Right renal pelvis (tissue), 4 donors: Measurements from ENCODE around the gene MAGEB10. TPM values are rescaled to one million over a fixed set of nuclear protein-coding genes. Genes with fewer than 3 reads are reported as not detected.
"Not testable (repeated sequence)": the region's sequence is repeated elsewhere in the genome, so short reads cannot be mapped to it uniquely, and the experiment has no call there.

ENCODE experiments used
- DNase-seq, 4 donors: peaks; one replicate each; pipeline ENCODE4 v3.0.0-alpha.2; 2013; ENCODE audit warnings: low read depth in 4 of 4, low spot score in 3 of 4, missing footprints in 1 of 4
- polyA plus RNA-seq, 4 donors: library from polyadenylated mRNA; unstranded; fragments of 120-200 nt; gene quantifications; one replicate each; pipeline ENCODE4 v1.2.1, GENCODE V29; 2013; ENCODE audit not compliant: insufficient read length in 4 of 4

Gene MAGEB10
- polyA plus RNA-seq, result not detected

DNA sequence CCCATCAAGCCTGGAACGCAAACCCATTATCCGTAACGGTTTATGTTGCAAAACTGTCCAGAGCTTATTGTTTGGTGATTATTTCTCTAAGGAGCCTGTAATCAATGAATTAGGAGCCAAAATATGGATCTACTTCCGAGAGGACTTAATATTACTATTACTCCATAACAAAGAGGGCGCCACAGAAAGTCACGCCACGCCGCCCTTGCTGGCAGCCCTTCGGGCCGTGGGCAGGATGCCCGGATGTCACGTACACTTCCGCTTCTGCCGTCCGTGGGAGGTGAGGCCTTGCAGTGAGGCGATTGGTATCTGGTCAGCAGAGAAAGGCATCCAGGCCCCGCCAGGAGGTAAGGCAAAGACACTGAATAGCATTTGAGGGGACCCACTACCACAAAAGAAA is at the start of gene MAGEB10:
Gene MAGEB10, plus strand, starts transcription at position 301 of the 400 bp plus-strand sequence. CDS start 13,317 bp downstream, outside the sequence.
- DNase-seq, result no peak

DNA sequence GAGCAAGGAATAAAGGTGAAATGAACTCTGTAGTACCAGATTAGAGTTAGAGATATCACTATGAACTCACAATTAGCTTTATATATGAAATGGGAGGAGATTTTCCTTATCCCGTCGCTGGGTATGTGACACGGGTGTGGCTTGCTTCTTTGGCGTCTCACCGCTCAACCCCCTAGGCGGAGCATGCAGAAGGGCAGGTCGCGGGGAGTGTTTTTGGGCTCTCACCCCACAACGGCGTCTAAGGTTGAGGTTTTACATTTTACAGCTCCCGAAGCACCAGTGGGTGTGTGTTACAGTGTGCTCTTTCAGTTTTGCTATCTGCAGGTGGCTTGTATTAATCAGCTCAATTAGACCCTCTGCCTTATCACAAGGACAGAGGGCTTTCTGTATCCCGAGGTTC is 42.1 kb upstream of the MAGEB10 start:
- DNase-seq, result no peak

GRCh38 chrX:27767387-27767786 is 40.4 kb upstream of the MAGEB10 start:
- DNase-seq, result no peak

GRCh38 chrX:27775984-27776383 is 31.8 kb upstream of the MAGEB10 start:
- DNase-seq, result no peak

DNA sequence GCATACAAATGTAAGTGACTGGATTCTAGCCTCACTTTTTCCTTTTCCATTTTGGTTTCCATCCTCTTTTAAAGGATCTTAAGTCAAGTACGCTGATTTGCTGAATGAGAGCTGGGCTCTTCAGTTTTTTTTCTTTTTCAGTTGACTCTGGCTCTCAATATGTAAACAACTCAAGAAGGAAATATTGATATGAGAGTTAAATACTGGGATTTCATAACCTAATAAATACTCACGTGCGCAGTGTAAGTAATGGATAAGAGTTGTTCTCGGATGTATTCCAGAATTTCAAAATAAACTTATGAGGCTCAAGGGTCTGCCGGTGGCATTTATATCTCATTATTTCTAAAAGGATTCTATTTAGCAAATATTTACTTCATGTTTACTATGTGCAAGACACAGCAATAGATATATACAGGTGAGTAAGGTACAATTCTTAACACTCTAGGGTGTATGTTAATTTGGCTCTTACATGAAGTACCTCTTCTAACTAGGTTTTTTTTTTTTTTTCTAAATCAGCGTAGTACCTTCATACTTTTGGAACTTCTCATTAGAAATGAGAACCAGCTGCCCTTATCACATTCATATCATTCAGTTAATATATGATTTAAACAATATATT is 11.0 kb upstream of the MAGEB10 start:
- no peak for DNase-seq

DNA sequence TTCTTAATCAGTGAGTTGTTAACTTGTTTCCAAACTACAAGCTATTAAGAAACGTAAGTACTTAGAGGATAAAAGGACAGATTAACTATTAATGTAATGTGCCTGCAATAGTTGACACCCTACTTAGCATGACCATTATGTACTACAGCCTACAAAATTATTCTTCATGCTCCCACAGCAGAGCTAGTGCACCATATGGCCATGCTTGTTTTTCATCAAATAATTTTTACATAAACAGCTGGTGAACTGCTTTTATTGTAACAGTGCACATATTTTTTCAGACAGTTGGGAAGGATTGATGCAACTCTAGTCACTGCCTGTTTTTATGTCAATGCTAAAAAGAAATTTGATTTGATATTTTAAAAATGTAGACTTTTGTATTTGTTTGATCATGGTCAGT is 10.2 kb upstream of the MAGEB10 start:
- no peak for DNase-seq

- no peak for DNase-seq
Observed at GRCh38 chrX:27808226-27808625, 436 bp downstream of the MAGEB10 start.

DNA sequence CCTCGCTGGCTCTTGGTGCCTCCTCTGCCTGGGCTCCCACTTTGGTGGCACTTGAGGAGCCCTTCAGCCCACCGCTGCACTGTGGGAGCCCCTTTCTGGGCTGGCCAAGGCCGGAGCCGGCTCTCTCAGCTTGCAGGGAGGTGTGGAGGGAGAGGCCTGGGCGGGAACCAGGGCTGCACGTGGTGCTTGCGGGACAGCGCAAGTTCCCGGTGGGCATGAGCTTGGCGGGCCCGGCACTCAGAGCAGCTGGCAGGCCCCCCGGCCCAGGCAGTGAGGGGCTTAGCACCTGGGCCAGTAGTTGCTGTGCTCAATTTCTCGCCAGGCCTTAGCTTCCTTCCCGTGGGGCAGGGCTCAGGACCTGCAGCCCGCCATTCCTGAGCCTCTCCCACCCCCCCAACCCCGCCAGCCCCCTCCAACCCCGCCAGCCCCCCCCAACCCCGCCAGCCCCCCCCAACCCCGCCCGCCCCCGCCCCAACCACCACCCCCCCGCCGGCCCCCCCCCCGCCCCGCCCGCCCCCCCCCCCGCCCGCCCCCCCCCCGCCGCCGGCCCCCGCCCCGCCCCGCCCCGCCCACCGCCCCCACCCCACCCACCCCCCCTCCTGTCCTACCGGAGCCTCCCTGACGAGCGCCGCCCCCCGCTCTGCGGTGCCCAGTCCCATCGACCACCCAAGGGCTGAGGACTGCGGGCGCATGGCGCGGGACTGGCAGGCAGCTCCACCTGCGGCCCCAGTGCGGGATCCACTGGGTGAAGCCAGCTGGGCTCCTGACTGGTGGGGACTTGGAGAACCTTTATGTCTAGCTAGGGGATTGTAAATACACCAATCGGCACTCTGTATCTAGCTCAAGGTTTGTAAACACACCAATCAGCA is 1.4 kb downstream of the MAGEB10 start:
- DNase-seq, result not testable (repeated sequence)

- no peak for DNase-seq
Observed at GRCh38 chrX:27815209-27815608, 7.4 kb downstream of the MAGEB10 start.

- no peak for DNase-seq
Observed at GRCh38 chrX:27823812-27824211, 16.0 kb downstream of the MAGEB10 start.

DNA sequence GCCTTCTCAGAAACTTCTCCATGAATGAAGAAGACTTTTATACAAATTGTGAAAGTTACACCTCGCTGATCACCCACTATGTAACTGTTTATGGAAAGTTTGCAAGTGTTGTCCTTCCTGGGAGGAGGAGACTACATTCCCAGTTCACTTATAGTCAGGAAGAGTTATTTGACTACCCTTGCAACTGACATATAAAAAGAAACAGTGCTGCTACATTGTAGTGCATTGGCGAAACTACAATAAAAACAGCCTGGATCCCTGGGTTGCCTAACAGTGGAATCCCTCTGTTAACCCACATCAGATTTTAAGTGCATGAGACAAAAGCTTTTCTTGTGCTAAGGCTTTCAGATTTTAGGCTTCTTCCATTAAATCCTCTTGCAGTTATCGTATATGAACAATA is 30.4 kb downstream of the MAGEB10 start:
- no peak for DNase-seq

- DNase-seq, result no peak
Observed at GRCh38 chrX:27840881-27841280, 33.1 kb downstream of the MAGEB10 start.

DNA sequence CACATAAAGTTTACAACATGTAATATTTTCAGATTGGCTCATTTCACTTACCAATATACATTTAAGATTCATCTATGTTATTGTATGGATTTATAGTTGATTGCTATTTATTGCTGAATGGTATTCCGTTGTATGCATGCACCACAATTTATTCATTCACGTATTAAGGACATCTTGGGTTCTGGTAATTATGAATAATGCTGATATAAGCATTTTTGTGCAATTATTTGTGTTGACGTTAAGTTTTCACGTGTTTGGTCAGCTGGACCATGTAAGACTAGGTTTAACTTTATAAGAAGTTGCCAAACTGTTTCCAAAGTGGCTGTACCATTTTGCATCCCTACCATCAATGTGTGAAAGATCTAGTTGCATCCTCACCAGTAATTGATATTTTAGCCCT is 35.1 kb downstream of the MAGEB10 start:
- DNase-seq, result no peak

DNA sequence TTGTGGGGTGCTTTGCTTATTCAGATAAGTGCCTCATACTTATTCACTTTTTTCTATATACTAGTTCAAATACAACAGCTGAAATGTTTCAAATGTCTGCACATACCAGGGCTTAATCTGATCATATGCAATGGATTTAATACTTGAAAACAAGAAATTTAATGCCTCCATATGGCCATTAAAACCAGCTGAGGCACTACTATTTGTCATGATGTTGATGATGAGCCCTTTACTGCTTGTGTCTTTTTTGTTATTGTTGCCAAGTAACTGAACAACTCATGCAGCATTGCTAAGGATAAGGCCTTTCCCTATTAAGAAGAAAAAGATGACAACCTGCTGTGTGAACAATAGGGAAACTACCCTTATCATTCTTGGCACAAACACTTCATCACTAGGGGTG is 52.5 kb downstream of the MAGEB10 start:
- DNase-seq, result no peak

DNA sequence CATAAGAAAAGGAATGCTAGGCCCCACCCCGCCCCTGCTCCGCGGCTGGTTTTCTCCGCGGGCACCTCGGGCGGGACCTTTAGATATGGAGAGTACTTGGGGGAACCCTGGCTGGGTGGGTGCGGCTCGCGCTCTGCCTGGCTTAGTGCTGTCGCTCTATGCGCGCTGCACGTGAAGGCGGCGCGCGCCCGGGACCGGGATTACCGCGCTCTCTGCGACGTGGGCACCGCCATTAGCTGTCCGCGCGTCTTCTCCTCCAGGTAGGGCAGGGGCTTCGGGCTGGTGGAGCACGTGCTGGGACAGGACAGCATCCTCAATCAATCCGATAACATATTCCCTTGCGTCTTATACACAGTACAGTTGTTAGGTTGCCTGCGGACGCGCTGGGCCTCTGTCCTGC is 56.0 kb downstream of the MAGEB10 start:
- no peak for DNase-seq

Other genes with a start within 250 kb of the MAGEB10 start
- under 1 TPM in 1 of 4 donors, not detected in 3; 0.03 TPM for gene DCAF8L2, start 217.6 kb upstream of the MAGEB10 start, polyA plus RNA-seq
- gene DCAF8L1, start 173.5 kb downstream of the MAGEB10 start, polyA plus RNA-seq, result not detected